Neural cell (in vitro differentiated cells): ENCODE measurements around the gene FAM83B.

Source experiments
- MXI1 ChIP-seq: fragments of 450-650 bp; conservative IDR thresholded peaks from 2 replicates; pipeline ENCODE4 v1.6.1; 2014; ENCODE audit warnings: antibody characterized with exemption, mild to moderate bottlenecking; ENCODE audit not compliant: poor library complexity, severe bottlenecking
- TF ChIP-seq, protein P1 (sequence below): fragments of 450-650 bp; IDR thresholded peaks from 2 replicates; pipeline ENCODE4 v1.5.1; 2014; ENCODE audit warnings: antibody characterized with exemption, mild to moderate bottlenecking, moderate library complexity; ENCODE audit not compliant: poor library complexity, severe bottlenecking
- TF ChIP-seq, protein P2 (sequence below): IDR thresholded peaks from 2 replicates; pipeline ENCODE4 v1.6.1; 2012; ENCODE audit warnings: borderline replicate concordance

DNA sequence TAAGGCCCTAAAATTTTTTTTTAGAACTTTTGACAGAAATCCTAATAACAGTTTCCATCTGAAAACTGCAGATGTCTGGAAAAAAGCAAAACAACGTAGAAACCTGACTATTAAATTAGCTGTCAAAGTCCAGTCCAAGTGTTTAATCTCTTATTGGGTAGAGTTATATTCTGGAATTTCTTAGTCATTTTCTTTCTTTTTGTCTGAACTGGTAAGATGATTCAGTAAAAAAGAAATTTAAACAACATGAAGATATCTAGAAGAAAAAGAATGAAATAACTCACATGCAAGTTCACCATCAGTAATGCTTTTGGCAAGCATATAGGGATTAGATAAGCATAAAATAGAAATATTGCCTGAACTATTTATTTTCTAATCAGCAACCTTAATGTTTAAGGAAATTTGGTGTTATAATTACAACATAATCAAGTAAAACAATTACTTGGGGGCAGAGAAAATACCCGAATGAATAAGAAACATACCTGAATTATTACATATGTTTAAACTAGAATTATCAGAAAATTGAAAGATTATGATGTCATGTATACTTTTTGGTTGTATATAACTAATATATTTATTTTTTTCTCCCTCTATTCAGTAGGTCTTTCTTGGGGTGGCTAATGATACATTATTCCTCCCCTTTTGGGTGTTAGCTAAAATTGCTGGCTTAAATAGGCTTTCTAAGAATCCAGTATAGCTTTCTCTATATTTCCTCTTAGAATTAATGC, 51.1 kb downstream of the FAM83B start:
- TF ChIP-seq, protein P1, sequence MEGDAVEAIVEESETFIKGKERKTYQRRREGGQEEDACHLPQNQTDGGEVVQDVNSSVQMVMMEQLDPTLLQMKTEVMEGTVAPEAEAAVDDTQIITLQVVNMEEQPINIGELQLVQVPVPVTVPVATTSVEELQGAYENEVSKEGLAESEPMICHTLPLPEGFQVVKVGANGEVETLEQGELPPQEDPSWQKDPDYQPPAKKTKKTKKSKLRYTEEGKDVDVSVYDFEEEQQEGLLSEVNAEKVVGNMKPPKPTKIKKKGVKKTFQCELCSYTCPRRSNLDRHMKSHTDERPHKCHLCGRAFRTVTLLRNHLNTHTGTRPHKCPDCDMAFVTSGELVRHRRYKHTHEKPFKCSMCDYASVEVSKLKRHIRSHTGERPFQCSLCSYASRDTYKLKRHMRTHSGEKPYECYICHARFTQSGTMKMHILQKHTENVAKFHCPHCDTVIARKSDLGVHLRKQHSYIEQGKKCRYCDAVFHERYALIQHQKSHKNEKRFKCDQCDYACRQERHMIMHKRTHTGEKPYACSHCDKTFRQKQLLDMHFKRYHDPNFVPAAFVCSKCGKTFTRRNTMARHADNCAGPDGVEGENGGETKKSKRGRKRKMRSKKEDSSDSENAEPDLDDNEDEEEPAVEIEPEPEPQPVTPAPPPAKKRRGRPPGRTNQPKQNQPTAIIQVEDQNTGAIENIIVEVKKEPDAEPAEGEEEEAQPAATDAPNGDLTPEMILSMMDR: no peak
- TF ChIP-seq, protein P2, sequence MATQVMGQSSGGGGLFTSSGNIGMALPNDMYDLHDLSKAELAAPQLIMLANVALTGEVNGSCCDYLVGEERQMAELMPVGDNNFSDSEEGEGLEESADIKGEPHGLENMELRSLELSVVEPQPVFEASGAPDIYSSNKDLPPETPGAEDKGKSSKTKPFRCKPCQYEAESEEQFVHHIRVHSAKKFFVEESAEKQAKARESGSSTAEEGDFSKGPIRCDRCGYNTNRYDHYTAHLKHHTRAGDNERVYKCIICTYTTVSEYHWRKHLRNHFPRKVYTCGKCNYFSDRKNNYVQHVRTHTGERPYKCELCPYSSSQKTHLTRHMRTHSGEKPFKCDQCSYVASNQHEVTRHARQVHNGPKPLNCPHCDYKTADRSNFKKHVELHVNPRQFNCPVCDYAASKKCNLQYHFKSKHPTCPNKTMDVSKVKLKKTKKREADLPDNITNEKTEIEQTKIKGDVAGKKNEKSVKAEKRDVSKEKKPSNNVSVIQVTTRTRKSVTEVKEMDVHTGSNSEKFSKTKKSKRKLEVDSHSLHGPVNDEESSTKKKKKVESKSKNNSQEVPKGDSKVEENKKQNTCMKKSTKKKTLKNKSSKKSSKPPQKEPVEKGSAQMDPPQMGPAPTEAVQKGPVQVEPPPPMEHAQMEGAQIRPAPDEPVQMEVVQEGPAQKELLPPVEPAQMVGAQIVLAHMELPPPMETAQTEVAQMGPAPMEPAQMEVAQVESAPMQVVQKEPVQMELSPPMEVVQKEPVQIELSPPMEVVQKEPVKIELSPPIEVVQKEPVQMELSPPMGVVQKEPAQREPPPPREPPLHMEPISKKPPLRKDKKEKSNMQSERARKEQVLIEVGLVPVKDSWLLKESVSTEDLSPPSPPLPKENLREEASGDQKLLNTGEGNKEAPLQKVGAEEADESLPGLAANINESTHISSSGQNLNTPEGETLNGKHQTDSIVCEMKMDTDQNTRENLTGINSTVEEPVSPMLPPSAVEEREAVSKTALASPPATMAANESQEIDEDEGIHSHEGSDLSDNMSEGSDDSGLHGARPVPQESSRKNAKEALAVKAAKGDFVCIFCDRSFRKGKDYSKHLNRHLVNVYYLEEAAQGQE: no peak
- TF ChIP-seq MXI1: no peak
